HFFc6 (cell line): ENCODE results near the gene CDR2. TPM values are rescaled to one million over a fixed set of nuclear protein-coding genes. Genes with fewer than 3 reads are reported as not detected.

Source experiments
- DNase-seq: peaks from one replicate; pipeline ENCODE4 v3.0.0-alpha.2; 2018
- H3K27ac Mint-ChIP-seq: 2 replicates; pipeline ENCODE4 v1.8.0; 2020; ENCODE audit warnings: mild to moderate bottlenecking, mixed read lengths
- H3K27me3 Mint-ChIP-seq: 2 replicates; pipeline ENCODE4 v1.8.0; 2021; ENCODE audit warnings: mild to moderate bottlenecking, moderate library complexity, mixed read lengths; ENCODE audit not compliant: insufficient read depth
- H3K36me3 Mint-ChIP-seq: 2 replicates; pipeline ENCODE4 v1.8.0; 2021; ENCODE audit warnings: low read depth, mixed read lengths
- H3K4me1 Mint-ChIP-seq: 2 replicates; pipeline ENCODE4 v1.8.0; 2020; ENCODE audit warnings: low read depth, mixed read lengths
- H3K4me3 Mint-ChIP-seq: 2 replicates; pipeline ENCODE4 v1.8.0; 2020; ENCODE audit warnings: mild to moderate bottlenecking, moderate library complexity, mixed read lengths
- H3K9me3 Mint-ChIP-seq: 2 replicates; pipeline ENCODE4 v1.8.0; 2020; ENCODE audit warnings: mild to moderate bottlenecking, mixed read lengths
- CTCF ChIP-seq: fragments of 200-600 bp; sonication (generic); IDR thresholded peaks from 2 replicates; pipeline ENCODE4 v1.5.0; 2021; ENCODE audit warnings: antibody characterized with exemption, mild to moderate bottlenecking
- total RNA-seq, 6 experiments: library from RNA; stranded (reverse); fragmentation: NEBNext Ultra II Directional; extraction: Animal tissue kit (Norgen Biotek cat#: 25700); gene quantifications; 2 replicates in 1 of 6; 3 replicates in 5 of 6; pipeline ENCODE4 v1.2.3, GENCODE V29; 2021

CDR2 gene
- total RNA-seq, 6 experiments from 2014 or later, result 35.9 to 43.4 (median 39.1) TPM

- no peaks in the 10 kb centered on the region for H3K27me3 Mint-ChIP-seq
- H3K36me3 Mint-ChIP-seq, result peaks cover 31% of the 10 kb centered on the region
- no peak overlapping the region for H3K27ac Mint-ChIP-seq
- TF ChIP-seq CTCF, result no peak
- no peak overlapping the region for H3K4me3 Mint-ChIP-seq
- H3K9me3 Mint-ChIP-seq, result no peaks in the 10 kb centered on the region
- no peak for DNase-seq
- peaks cover 71% of the 10 kb centered on the region for H3K4me1 Mint-ChIP-seq
These were observed 17.3 kb downstream of the CDR2 start for GRCh38 chr16:22356930-22357634.

- H3K4me1 Mint-ChIP-seq, result peaks cover 65% of the 10 kb centered on the region
- H3K4me3 Mint-ChIP-seq, result no peak overlapping the region
- H3K27me3 Mint-ChIP-seq, result no peaks in the 10 kb centered on the region
- peak overlapping the region; percentile 5; the same call in 1 of the 2 replicates for H3K27ac Mint-ChIP-seq
- no peaks in the 10 kb centered on the region for H3K9me3 Mint-ChIP-seq
- H3K36me3 Mint-ChIP-seq, result peaks cover 45% of the 10 kb centered on the region
- DNase-seq, result no peak
- TF ChIP-seq CTCF, result no peak
These were observed 18.9 kb downstream of the CDR2 start for GRCh38 chr16:22355487-22355908.

GRCh38 chr16:22353933-22354541, 20.4 kb downstream of the CDR2 start:
- Mint-ChIP-seq H3K36me3 (peaks cover 52% of the 10 kb centered on the region), H3K4me1 (peaks cover 64% of the 10 kb centered on the region), H3K27me3 (no peaks in the 10 kb centered on the region), H3K27ac (peak overlapping the region; percentile 92), H3K9me3 (no peaks in the 10 kb centered on the region), H3K4me3 (no peak overlapping the region)
- DNase-seq, result no peak
- TF ChIP-seq CTCF, result no peak

- DNase-seq, result peak; percentile 87
- peaks cover 66% of the 10 kb centered on the region for H3K4me1 Mint-ChIP-seq
- no peaks in the 10 kb centered on the region for H3K27me3 Mint-ChIP-seq
- no peak for TF ChIP-seq CTCF
- H3K36me3 Mint-ChIP-seq, result peaks cover 59% of the 10 kb centered on the region
- no peaks in the 10 kb centered on the region for H3K9me3 Mint-ChIP-seq
- peak overlapping the region; percentile 17; the same call in 1 of the 2 replicates for H3K4me3 Mint-ChIP-seq
- H3K27ac Mint-ChIP-seq, result peak overlapping the region; percentile 92
These were observed 21.1 kb downstream of the CDR2 start for GRCh38 chr16:22353191-22353919.

GRCh38 chr16:22352723-22353122, 21.7 kb downstream of the CDR2 start:
- Mint-ChIP-seq H3K27ac (peak overlapping the region; percentile 92), H3K4me1 (peaks cover 66% of the 10 kb centered on the region)
- TF ChIP-seq CTCF, result no peak

More at GRCh38 chr16:22352723-22353122, 21.7 kb downstream of the CDR2 start:
- H3K27me3 Mint-ChIP-seq, result no peaks in the 10 kb centered on the region
- peaks cover 60% of the 10 kb centered on the region for H3K36me3 Mint-ChIP-seq
- no peaks in the 10 kb centered on the region for H3K9me3 Mint-ChIP-seq
- no peak for DNase-seq
- H3K4me3 Mint-ChIP-seq, result no peak overlapping the region
